ENCODE data around the gene MAP3K3.

The MAP3K3 gene

GRCh38 chr17:63688396-63689020 is 66.3 kb downstream of the MAP3K3 start:
- H3K36me3 ChIP-seq (ENCODE audit: control insufficient read depth, insufficient read depth, low read length), result peaks cover 20% of the 10 kb centered on the region
- H3K4me3 ChIP-seq (replicated peaks; ENCODE audit: low read depth, low read length), result no peak overlapping the region
- no peak for DNase-seq (ENCODE audit: extremely low read depth, insufficient read length)
- no peaks in the 10 kb centered on the region for H3K27me3 ChIP-seq (replicated peaks; ENCODE audit: control insufficient read depth, insufficient read depth, low read length)
- TF ChIP-seq CTCF (IDR thresholded peaks at IDR 0.05; ENCODE audit: insufficient read depth, low read length, poor library complexity, severe bottlenecking), result peak; percentile 3

DNA sequence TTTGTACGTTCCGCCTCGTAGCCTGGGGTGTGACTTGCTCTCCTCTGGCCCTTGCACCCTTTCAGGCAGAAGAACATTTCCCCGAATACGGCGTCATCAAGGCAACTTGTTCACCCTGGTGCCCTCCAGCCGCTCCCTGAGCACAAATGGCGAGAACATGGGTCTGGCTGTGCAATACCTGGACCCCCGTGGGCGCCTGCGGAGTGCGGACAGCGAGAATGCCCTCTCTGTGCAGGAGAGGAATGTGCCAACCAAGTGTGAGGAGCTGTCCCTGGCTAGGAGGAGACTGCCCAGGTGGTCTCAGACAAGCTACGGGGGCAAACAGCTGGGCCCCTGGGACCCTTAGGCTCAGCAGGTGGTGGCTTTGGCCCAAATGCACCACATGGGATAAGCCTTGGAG is 67.3 kb downstream of the MAP3K3 start:
- DNase-seq (ENCODE audit: extremely low read depth, insufficient read length), result no peak
- H3K4me3 ChIP-seq (replicated peaks; ENCODE audit: low read depth, low read length), result no peak overlapping the region
- H3K27me3 ChIP-seq (replicated peaks; ENCODE audit: control insufficient read depth, insufficient read depth, low read length), result no peaks in the 10 kb centered on the region
- no peak for TF ChIP-seq CTCF (IDR thresholded peaks at IDR 0.05; ENCODE audit: insufficient read depth, low read length, poor library complexity, severe bottlenecking)
- peaks cover 20% of the 10 kb centered on the region for H3K36me3 ChIP-seq (ENCODE audit: control insufficient read depth, insufficient read depth, low read length)

- DNase-seq (ENCODE audit: extremely low read depth, insufficient read length), result no peak
- Histone ChIP-seq H3K27me3 (replicated peaks; ENCODE audit: control insufficient read depth, insufficient read depth, low read length) (no peaks in the 10 kb centered on the region), H3K4me3 (replicated peaks; ENCODE audit: low read depth, low read length) (no peak overlapping the region), H3K36me3 (ENCODE audit: control insufficient read depth, insufficient read depth, low read length) (peaks cover 28% of the 10 kb centered on the region)
- no peak for TF ChIP-seq CTCF (IDR thresholded peaks at IDR 0.05; ENCODE audit: insufficient read depth, low read length, poor library complexity, severe bottlenecking)
Observed at GRCh38 chr17:63692195-63692816, 70.1 kb downstream of the MAP3K3 start.

GRCh38 chr17:63693411-63694113 is 71.3 kb downstream of the MAP3K3 start:
- no peak for DNase-seq (ENCODE audit: extremely low read depth, insufficient read length)
- Histone ChIP-seq H3K27me3 (replicated peaks; ENCODE audit: control insufficient read depth, insufficient read depth, low read length) (no peaks in the 10 kb centered on the region), H3K4me3 (replicated peaks; ENCODE audit: low read depth, low read length) (no peak overlapping the region), H3K36me3 (ENCODE audit: control insufficient read depth, insufficient read depth, low read length) (peaks cover 31% of the 10 kb centered on the region)
- no peak for TF ChIP-seq CTCF (IDR thresholded peaks at IDR 0.05; ENCODE audit: insufficient read depth, low read length, poor library complexity, severe bottlenecking)

DNA sequence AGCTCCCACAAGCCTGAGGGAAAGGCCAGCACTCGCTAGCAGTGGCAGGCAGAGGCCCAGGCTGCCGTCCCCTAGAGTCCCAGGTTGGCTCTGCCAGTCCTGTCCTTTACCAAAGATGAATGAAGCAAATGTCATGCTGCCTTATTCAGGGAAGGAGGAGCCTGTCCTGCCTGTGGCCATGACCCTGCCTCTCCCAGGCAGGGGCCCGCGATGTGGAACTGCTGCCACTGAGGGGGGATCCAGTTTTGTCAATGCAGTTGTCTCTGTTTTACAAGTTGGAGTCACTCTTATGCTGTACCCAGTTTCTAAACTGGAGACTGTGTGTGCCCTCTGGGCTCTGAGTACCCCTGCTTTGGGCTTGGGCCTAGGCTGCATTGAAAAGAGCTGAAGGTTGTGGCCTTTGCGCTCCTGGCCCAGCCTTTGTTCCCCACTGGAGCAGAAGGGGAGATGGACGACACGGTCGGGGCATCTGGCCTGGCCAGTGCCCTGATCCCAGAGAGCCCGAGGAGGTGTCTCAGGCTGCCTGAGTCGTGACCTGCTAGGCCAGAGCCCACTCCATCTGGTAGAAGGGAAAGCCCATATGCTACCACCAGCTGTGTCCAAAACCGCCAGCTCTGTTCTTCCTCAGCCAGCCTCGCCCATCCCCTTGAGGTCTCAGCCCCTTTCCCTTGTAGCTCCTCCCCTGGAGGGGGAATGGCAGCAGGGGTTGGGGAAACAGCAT is 72.2 kb downstream of the MAP3K3 start:
- DNase-seq (ENCODE audit: extremely low read depth, insufficient read length), result peak; percentile 36
- Histone ChIP-seq H3K27me3 (replicated peaks; ENCODE audit: control insufficient read depth, insufficient read depth, low read length) (no peaks in the 10 kb centered on the region), H3K4me3 (replicated peaks; ENCODE audit: low read depth, low read length) (no peak overlapping the region), H3K36me3 (ENCODE audit: control insufficient read depth, insufficient read depth, low read length) (peaks cover 30% of the 10 kb centered on the region)
- TF ChIP-seq CTCF (IDR thresholded peaks at IDR 0.05; ENCODE audit: insufficient read depth, low read length, poor library complexity, severe bottlenecking), result no peak
